PC-9 (cell line): ENCODE measurements around the gene CCDC107.

Source experiments
- EZH2 ChIP-seq: fragments of 200-600 bp; sonication (generic); IDR thresholded peaks from 2 replicates; pipeline ENCODE4 v1.8.0; 2017; ENCODE audit warnings: antibody characterized with exemption, low read depth
- TF ChIP-seq, protein P1 (sequence below): fragments of 200-600 bp; sonication (generic); conservative IDR thresholded peaks from 2 replicates; pipeline ENCODE4 v1.6.1; 2017; ENCODE audit warnings: mixed run types, antibody characterized with exemption, mild to moderate bottlenecking, moderate library complexity

GRCh38 chr9:35664531-35665470, 6.7 kb downstream of the CCDC107 start, which contains the start of gene ARHGEF39:
- TF ChIP-seq, protein P1, sequence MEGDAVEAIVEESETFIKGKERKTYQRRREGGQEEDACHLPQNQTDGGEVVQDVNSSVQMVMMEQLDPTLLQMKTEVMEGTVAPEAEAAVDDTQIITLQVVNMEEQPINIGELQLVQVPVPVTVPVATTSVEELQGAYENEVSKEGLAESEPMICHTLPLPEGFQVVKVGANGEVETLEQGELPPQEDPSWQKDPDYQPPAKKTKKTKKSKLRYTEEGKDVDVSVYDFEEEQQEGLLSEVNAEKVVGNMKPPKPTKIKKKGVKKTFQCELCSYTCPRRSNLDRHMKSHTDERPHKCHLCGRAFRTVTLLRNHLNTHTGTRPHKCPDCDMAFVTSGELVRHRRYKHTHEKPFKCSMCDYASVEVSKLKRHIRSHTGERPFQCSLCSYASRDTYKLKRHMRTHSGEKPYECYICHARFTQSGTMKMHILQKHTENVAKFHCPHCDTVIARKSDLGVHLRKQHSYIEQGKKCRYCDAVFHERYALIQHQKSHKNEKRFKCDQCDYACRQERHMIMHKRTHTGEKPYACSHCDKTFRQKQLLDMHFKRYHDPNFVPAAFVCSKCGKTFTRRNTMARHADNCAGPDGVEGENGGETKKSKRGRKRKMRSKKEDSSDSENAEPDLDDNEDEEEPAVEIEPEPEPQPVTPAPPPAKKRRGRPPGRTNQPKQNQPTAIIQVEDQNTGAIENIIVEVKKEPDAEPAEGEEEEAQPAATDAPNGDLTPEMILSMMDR, result no peak
- no peak for TF ChIP-seq EZH2
